ENCODE measurements around the gene UTS2R.

UTS2R gene

GRCh38 chr17:82419540-82419939, 48.0 kb downstream of the UTS2R start:
- in situ Hi-C loops (cut with HindIII; ENCODE audit: low sequenced_read_pairs): loop anchor here (5.0 to 10.0 kb wide), 5 partner anchors 57 to 405 kb away; partner anchors contain the start of gene CSNK1D

- in situ Hi-C loops (cut with HindIII; ENCODE audit: low sequenced_read_pairs): no loop called here
Observed at GRCh38 chr17:82424001-82424862, 52.7 kb downstream of the UTS2R start.

GRCh38 chr17:82424863-82425159, 53.2 kb downstream of the UTS2R start:
- in situ Hi-C loops (cut with HindIII; ENCODE audit: low sequenced_read_pairs): no loop called here

Measured in endothelial cell of hepatic sinusoid (primary cell).